ENCODE results near the gene UBE2D4.

- TF ChIP-seq POLR2A (IDR thresholded peaks at IDR 0.05; ENCODE audit: low read length): no peak
- no peak for TF ChIP-seq GATA1 (IDR thresholded peaks at IDR 0.05; ENCODE audit: low read depth, low read length)
Measured at GRCh38 chr7:43895847-43896415, 30.3 kb upstream of the UBE2D4 start.
